Measurements from ENCODE around the gene MSN. TPM values are rescaled to one million over a fixed set of nuclear protein-coding genes. Genes with fewer than 3 reads are reported as not detected.
"Not testable (repeated sequence)": the region's sequence is repeated elsewhere in the genome, so short reads cannot be mapped to it uniquely, and the experiment has no call there.

The MSN gene
- 156 and 229 TPM in 2 replicates for total RNA-seq

GRCh38 chrX:65667503-65668376 lies at the start of gene MSN:
MSN (plus strand) TSS chrX:65667654; CDS start chrX:65667842, 188 bp downstream.
- DNase-seq (ENCODE audit: low read depth in 2 of 2), result peak; percentile 62 to 69

- DNase-seq (ENCODE audit: low read depth in 2 of 2), result not testable (repeated sequence)
Observed at GRCh38 chrX:65620096-65620705, 47.3 kb upstream of the MSN start.

GRCh38 chrX:65630771-65631170 lies 36.7 kb upstream of the MSN start:
- no peak for DNase-seq (ENCODE audit: low read depth in 2 of 2)

GRCh38 chrX:65633826-65634225 lies 33.6 kb upstream of the MSN start:
- DNase-seq (ENCODE audit: low read depth in 2 of 2), result no peak

- no peak for DNase-seq (ENCODE audit: low read depth in 2 of 2)
Observed at GRCh38 chrX:65634732-65635131, 32.7 kb upstream of the MSN start.

- no peak for DNase-seq (ENCODE audit: low read depth in 2 of 2)
Observed at GRCh38 chrX:65635378-65635777, 32.1 kb upstream of the MSN start.

- no peak for DNase-seq (ENCODE audit: low read depth in 2 of 2)
Observed at GRCh38 chrX:65635822-65636221, 31.6 kb upstream of the MSN start.

GRCh38 chrX:65636261-65636660 lies 31.2 kb upstream of the MSN start:
- not testable (repeated sequence) for DNase-seq (ENCODE audit: low read depth in 2 of 2)

GRCh38 chrX:65637335-65637734 lies 30.1 kb upstream of the MSN start:
- no peak for DNase-seq (ENCODE audit: low read depth in 2 of 2)

GRCh38 chrX:65642914-65643491 lies 24.5 kb upstream of the MSN start:
- DNase-seq (ENCODE audit: low read depth in 2 of 2), result peak in 1 of 2 donors; percentile 15

- peak; percentile 13 to 14 for DNase-seq (ENCODE audit: low read depth in 2 of 2)
Observed at GRCh38 chrX:65643531-65644052, 23.9 kb upstream of the MSN start.

- DNase-seq (ENCODE audit: low read depth in 2 of 2), result peak; percentile 86 to 89
Observed at GRCh38 chrX:65644621-65645289, 22.7 kb upstream of the MSN start.

GRCh38 chrX:65647801-65648200 lies 19.7 kb upstream of the MSN start:
- peak in 1 of 2 donors; percentile 52 for DNase-seq (ENCODE audit: low read depth in 2 of 2)

- DNase-seq (ENCODE audit: low read depth in 2 of 2), result no peak
Observed at GRCh38 chrX:65652098-65652497, 15.4 kb upstream of the MSN start.

- DNase-seq (ENCODE audit: low read depth in 2 of 2), result not testable (repeated sequence)
Observed at GRCh38 chrX:65657009-65657441, 10.4 kb upstream of the MSN start.

- DNase-seq (ENCODE audit: low read depth in 2 of 2), result no peak
Observed at GRCh38 chrX:65657659-65658058, 9.8 kb upstream of the MSN start.

- DNase-seq (ENCODE audit: low read depth in 2 of 2), result no peak
Observed at GRCh38 chrX:65658229-65658628, 9.2 kb upstream of the MSN start.

GRCh38 chrX:65667157-65667502 lies 324 bp upstream of the MSN start:
- DNase-seq (ENCODE audit: low read depth in 2 of 2), result no peak

GRCh38 chrX:65668377-65669310 lies 1.2 kb downstream of the MSN start:
- peak; percentile 73 to 84 for DNase-seq (ENCODE audit: low read depth in 2 of 2)

GRCh38 chrX:65671286-65671685 lies 3.8 kb downstream of the MSN start:
- no peak for DNase-seq (ENCODE audit: low read depth in 2 of 2)

- no peak for DNase-seq (ENCODE audit: low read depth in 2 of 2)
Observed at GRCh38 chrX:65671966-65672365, 4.5 kb downstream of the MSN start.

Measured in lung microvascular endothelial cell (primary cell).